WERI-Rb-1 (cell line): ENCODE data around the gene CFAP410.

Experiments
- DNase-seq: peaks from one replicate; pipeline ENCODE4 v3.0.0-alpha.2; 2020
- H3K27ac ChIP-seq: fragments of 250-450 bp; sonication (Bioruptor Pico); 2 replicates; pipeline ENCODE4 v1.5.1; 2020; ENCODE audit warnings: mild to moderate bottlenecking, moderate library complexity
- H3K27me3 ChIP-seq: fragments of 250-450 bp; sonication (Bioruptor Pico); 2 replicates; pipeline ENCODE4 v1.5.1; 2021; ENCODE audit warnings: mild to moderate bottlenecking, low read depth, moderate library complexity; ENCODE audit not compliant: insufficient read depth, severe bottlenecking
- H3K36me3 ChIP-seq: fragments of 250-450 bp; sonication (Bioruptor Pico); 2 replicates; pipeline ENCODE4 v1.5.1; 2020; ENCODE audit warnings: mild to moderate bottlenecking, moderate library complexity
- H3K4me3 ChIP-seq: 2 replicates; pipeline ENCODE4 v1.5.1; 2011; ENCODE audit warnings: low read depth, mild to moderate bottlenecking, control low read depth, low read length
- H3K9me3 ChIP-seq: fragments of 250-450 bp; sonication (Bioruptor Pico); 2 replicates; pipeline ENCODE4 v1.5.1; 2021; ENCODE audit warnings: mild to moderate bottlenecking, moderate library complexity; ENCODE audit not compliant: severe bottlenecking
- TF ChIP-seq, protein P1 (sequence below): IDR thresholded peaks from 2 replicates; pipeline ENCODE4 v1.5.1; 2011; ENCODE audit warnings: low read depth, mild to moderate bottlenecking, control low read depth, inconsistent platforms, low read length

The CFAP410 gene

DNA sequence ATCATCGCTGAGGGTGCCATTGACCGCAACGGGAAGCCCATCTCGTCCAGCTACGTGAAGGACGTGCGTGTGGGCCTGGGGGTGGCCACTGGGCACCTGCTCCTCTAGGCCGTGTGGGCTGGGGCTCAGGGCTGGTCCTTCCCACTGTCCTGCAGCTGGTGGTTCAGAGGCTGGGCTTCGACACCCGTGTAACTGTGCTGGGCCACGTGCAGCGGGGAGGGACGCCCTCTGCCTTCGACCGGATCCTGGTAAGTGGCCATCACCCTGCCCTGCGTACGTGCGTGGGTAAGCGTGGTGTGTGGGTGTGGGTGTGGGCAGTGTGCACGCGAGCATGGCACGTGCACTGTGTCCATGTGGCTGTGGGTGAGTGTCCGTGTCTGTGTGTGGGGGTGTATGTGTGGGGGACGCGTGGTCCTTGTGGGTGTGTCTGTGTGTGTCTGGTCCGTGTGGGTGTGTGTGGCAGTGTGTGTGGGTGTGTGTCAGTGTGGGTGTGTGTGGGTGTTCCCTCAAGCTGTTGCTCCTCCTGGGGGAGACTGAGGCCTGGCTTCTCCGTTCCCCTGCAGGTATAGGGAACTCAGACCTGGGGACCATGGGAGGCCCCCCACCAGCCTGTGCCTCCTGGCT, 22.8 kb downstream of the CFAP410 start:
- Histone ChIP-seq H3K27me3 (no peaks in the 10 kb centered on the region), H3K4me3 (no peak overlapping the region), H3K27ac (no peak overlapping the region; the same call in none of the 2 replicates), H3K9me3 (no peaks in the 10 kb centered on the region), H3K36me3 (peaks cover 88% of the 10 kb centered on the region)
- TF ChIP-seq, protein P1, sequence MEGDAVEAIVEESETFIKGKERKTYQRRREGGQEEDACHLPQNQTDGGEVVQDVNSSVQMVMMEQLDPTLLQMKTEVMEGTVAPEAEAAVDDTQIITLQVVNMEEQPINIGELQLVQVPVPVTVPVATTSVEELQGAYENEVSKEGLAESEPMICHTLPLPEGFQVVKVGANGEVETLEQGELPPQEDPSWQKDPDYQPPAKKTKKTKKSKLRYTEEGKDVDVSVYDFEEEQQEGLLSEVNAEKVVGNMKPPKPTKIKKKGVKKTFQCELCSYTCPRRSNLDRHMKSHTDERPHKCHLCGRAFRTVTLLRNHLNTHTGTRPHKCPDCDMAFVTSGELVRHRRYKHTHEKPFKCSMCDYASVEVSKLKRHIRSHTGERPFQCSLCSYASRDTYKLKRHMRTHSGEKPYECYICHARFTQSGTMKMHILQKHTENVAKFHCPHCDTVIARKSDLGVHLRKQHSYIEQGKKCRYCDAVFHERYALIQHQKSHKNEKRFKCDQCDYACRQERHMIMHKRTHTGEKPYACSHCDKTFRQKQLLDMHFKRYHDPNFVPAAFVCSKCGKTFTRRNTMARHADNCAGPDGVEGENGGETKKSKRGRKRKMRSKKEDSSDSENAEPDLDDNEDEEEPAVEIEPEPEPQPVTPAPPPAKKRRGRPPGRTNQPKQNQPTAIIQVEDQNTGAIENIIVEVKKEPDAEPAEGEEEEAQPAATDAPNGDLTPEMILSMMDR: no peak
- no peak for DNase-seq

DNA sequence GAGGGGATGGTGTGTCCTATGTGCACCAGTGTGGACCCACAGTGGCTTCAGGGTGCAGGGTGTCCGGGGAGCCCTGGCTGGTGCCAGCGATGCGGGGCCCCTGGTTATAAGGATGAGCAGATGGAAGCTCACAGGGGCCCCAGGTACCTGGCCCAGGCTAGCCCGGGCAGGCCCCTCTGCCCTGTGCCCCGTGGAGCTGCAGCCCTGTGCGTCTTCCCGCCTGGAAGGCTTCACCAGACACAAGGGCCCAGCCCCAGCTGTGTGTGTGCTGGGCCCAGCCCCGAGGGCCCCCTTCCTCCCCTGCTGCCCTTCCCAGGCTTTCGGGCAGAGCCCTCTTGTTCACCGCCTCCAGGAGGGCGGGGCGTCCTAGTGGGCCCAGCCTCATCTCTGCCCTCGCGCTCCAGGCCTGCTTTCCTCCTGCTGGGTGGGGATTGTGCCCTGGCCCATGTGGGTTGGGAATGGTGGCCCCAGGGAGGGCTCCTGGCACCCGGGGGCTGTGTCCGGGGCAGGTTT, 23.4 kb downstream of the CFAP410 start:
- peak overlapping the region; percentile 32; the same call in 1 of the 2 replicates for H3K27ac ChIP-seq
- no peaks in the 10 kb centered on the region for H3K9me3 ChIP-seq
- DNase-seq: no peak
- TF ChIP-seq, protein P1: no peak
- peaks cover 94% of the 10 kb centered on the region for H3K36me3 ChIP-seq
- H3K27me3 ChIP-seq: no peaks in the 10 kb centered on the region
- H3K4me3 ChIP-seq: no peak overlapping the region

DNA sequence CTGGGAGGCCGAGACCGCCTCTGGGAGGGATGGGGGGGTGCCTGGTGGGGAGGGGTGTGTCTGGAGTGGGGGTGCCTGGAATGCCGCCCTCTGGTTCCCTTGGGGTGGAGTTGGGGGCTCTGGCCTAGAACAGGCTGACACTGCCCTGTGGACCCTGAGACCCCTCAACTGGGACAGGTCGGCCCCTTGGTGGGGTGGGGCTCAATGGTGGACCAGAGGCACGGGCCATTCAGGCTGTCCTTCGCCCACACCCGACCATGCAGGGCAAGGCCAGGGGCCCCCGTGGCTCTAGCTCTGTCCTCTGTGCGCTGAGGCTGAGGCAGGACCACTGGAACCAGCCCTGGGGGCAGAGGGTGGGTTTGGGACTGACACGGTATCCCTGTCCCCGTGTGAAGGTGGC, 24.6 kb downstream of the CFAP410 start:
- Histone ChIP-seq H3K9me3 (no peaks in the 10 kb centered on the region), H3K36me3 (peaks cover 94% of the 10 kb centered on the region), H3K27me3 (no peaks in the 10 kb centered on the region), H3K4me3 (no peak overlapping the region), H3K27ac (no peak overlapping the region)
- TF ChIP-seq, protein P1: no peak
- no peak for DNase-seq

DNA sequence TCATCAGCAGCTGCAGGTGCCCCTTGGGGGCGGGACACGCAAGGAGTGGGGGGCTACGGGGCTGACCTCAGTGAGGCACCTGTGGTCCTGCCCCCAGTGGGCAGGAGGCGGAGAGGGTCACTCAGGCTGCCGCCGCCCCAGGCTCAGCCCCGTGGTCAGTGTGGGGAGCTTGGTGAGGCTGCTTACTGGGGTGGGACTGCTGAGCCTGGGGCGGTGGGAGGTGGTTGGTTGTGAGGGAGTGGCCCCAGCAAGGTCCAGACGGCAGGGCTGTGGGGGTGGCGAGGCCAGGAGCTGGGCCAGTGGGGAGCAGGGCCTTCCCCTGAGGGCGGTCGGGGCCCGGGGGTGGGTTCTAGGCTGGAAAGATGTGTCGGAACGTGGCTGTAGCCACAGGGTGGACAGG, 25.1 kb downstream of the CFAP410 start:
- H3K9me3 ChIP-seq: no peaks in the 10 kb centered on the region
- peaks cover 93% of the 10 kb centered on the region for H3K36me3 ChIP-seq
- TF ChIP-seq, protein P1: no peak
- no peak overlapping the region for H3K27ac ChIP-seq
- no peak overlapping the region for H3K4me3 ChIP-seq
- DNase-seq: no peak
- no peaks in the 10 kb centered on the region for H3K27me3 ChIP-seq

DNA sequence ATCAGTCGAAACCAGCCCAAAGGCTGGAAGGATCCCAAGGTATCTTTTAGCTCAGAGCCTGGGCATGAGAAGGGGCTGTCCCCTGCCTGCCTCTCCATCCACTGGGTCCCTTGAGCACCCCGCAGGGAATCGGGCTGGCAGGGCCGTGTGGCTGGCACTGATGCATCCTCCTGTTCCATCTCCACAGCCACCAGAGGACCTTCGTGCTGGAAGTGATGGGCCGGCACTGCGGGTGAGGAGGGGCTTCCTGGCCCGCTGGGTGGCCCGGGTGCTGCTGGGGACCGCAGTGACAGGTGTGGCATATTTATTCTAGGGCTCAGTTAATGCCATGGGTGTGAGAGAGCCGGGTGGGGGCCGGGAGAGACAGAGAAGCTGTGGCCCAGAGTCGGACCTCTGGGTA, 25.7 kb downstream of the CFAP410 start:
- no peaks in the 10 kb centered on the region for H3K9me3 ChIP-seq
- no peak overlapping the region for H3K27ac ChIP-seq
- DNase-seq: no peak
- TF ChIP-seq, protein P1: no peak
- H3K36me3 ChIP-seq: peaks cover 86% of the 10 kb centered on the region
- H3K4me3 ChIP-seq: no peak overlapping the region
- H3K27me3 ChIP-seq: no peaks in the 10 kb centered on the region

DNA sequence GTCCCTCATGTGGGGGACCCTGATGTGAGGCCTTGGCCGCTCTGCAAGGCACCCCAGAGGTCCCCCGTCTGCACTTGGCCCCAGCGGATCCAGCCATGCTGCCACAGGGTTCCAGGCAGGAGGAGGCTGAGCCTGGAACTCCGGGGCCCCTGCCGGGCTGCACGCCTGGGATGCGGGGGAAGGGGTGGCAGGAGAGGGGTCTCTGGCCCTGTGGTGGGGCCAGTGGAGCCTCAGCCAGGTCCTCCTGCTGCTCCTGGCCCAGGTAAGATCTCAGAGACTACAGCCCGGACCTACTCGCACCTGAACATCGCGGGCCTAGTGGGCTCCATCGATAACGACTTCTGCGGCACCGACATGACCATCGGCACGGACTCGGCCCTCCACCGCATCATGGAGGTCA, 26.5 kb downstream of the CFAP410 start:
- H3K27ac ChIP-seq: no peak overlapping the region
- no peak for DNase-seq
- peaks cover 87% of the 10 kb centered on the region for H3K36me3 ChIP-seq
- H3K9me3 ChIP-seq: no peaks in the 10 kb centered on the region
- no peaks in the 10 kb centered on the region for H3K27me3 ChIP-seq
- no peak overlapping the region for H3K4me3 ChIP-seq
- TF ChIP-seq, protein P1: no peak
